ENCODE results near the gene NUFIP2.
"Not testable (repeated sequence)": the region's sequence is repeated elsewhere in the genome, so short reads cannot be mapped to it uniquely, and the experiment has no call there.

Gene NUFIP2

DNA sequence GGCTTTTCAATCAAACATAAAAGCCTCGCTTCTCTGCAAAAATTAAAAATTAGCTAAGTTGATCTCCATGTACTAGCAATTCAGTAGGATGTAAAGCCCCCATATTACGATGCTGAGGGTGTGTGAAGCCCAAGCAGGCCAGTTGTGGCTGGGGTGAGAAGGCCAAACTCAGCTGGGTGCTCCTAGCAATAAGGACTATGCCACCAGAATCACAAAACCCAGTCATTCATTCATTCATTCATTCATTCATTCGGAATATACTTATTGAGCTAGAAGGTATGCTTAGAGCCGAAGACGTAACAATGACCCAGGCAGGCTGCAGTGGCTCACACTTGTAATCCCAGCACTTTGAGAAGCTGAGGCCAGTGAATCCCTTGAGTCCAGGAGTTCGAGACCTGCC is 51.2 kb downstream of the NUFIP2 start:
- Histone ChIP-seq H3K4me3 (no peak overlapping the region), H3K27ac (no peak overlapping the region)

DNA sequence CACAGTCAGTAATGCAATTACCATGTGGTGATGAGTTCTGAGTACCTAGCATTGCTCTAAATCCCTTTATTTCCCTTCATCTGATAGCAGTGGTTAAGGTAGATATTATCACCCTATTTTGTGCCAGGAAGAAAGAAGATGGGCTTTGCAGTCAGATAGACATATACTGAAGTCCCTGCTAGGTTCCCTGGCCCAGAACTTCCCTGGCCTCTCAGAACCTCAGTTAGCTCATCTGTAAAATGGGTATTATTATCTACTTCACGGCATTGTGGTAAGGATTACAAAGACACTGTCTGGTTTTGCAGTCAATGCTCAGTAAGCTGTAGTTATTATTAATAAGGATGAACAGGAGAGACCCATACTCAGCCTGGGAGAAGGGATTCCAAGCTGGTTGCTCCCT is 51.9 kb downstream of the NUFIP2 start:
- Histone ChIP-seq H3K4me3 (no peak overlapping the region), H3K27ac (peak overlapping the region in 1 of 21 experiments; percentile 63)

- Histone ChIP-seq H3K27ac (peak overlapping the region in 13 of 21 experiments; percentile 2 to 76 (median 36)), H3K4me3 (no peak overlapping the region)
Observed at GRCh38 chr17:29240968-29241963, 52.7 kb downstream of the NUFIP2 start.

GRCh38 chr17:29240477-29240876 is 53.5 kb downstream of the NUFIP2 start:
- peak overlapping the region in 10 of 21 experiments; percentile 3 to 76 (median 39) for H3K27ac ChIP-seq

DNA sequence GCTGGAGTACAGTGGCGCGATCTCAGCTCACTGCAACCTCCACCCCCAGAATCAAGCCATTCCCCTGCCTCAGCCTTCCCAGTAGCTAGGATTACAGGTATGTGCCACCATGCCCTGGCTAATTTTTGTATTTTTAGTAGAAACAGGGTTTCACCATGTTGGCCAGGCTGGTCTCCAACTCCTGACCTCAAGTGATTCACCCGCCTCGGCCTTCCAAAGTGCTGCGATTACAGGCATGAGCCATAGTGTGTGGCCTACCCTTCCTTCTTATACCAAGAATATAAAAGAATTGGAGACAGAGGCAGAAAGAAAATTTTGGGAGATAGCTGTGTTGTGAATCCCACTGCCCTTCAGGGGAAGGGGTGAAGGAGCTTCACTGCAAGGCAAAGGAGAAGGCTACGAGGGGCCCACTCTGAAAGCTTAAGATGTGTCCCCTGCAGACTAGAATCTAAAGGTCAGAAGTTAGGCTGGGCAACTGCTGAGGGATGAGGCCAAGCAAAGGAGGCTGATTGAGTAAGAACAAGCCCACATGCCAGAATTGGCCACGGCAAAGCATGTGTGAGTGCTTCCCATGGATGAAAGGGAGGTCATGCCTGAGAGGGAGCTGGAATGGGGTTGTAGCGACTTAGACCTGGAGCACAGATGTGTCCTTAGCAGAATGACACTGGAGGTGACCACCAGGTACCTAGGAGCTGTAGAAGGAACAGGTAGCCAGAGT is 55.7 kb downstream of the NUFIP2 start:
- no peak overlapping the region for H3K4me3 ChIP-seq
- peak overlapping the region in 2 of 21 experiments; percentile 23 to 40 for H3K27ac ChIP-seq

More at GRCh38 chr17:29240477-29240876, 53.5 kb downstream of the NUFIP2 start:
- H3K4me3 ChIP-seq: no peak overlapping the region

DNA sequence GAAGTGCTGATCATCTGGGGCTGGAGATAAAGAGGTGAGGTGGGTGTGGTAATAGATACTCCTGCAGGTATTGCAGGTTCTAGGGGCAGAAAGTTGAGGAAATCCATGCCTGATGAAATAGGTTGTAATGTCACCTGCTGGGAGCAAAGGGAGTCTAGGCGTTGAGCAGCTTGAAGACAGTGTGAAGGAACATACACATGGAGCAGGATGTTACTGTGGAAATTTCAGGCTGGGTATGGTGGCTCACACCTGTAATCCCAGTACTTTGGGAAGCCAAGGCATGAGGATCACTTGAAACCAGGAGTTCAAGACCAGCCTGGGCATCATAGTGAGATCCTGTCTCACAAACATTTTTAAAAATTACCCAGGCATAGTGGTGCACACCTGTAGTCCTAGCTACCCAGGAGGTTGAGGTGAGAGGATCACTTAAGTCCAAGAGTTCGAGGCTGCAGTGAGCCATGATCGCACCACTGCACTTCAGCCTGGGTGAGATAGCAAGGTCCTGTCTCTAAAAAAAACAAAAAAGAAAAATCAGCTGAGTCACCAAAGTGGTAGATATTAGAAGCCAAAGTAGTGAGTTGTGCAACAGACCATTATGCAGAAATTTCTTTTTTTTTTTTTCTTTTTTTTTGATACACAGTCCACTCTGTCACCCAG is 56.3 kb downstream of the NUFIP2 start:
- peak overlapping the region in 1 of 21 experiments; percentile 43 for H3K27ac ChIP-seq

DNA sequence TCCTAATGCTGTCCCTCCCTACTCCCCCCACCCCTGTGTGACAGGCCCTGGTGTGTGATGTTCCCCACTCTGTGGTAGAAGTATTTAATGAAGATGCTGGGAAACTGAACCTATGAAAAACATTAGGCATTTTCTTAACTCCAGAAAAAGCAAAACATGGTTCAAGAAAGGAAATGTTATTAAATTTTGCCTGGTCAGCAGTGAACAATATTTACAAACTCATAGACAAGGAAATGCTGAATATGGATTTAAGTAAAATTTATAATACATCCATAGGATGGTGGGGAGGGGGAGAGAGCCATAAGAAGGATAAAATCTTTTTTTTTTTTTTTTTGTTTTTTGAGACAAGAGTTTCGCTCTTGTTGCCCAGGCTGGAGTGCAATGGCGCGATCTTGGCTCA is 58.0 kb downstream of the NUFIP2 start:
- Histone ChIP-seq H3K27ac (no peak overlapping the region), H3K4me3 (no peak overlapping the region)

More for the DNA sequence above, 56.3 kb downstream of the NUFIP2 start:
- no peak overlapping the region for H3K4me3 ChIP-seq

- not testable (repeated sequence) for H3K4me3 ChIP-seq, H3K27ac ChIP-seq
Observed at GRCh38 chr17:29234972-29235371, 59.0 kb downstream of the NUFIP2 start.

DNA sequence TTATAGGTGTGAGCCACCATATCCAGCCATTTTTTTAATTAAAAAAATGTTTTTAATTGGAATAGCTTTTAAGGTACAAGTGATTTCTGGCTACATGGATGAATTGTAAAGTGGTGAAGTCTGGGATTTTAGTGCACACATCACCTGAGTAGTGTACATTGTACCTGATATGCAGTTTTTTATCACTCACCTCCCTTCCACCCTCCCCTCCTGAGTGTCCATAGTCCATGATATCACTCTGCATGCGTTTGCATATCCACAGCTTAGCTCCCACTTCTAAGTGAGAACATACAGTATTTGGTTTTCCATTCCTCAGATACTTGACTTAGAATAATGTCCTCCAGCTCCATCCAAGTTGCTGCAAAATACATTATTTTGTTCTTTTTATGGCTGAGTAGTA is 60.6 kb downstream of the NUFIP2 start:
- no peak overlapping the region for H3K27ac ChIP-seq
- H3K4me3 ChIP-seq: no peak overlapping the region

- no peak overlapping the region for H3K4me3 ChIP-seq
- no peak overlapping the region for H3K27ac ChIP-seq
Observed at GRCh38 chr17:29225396-29225795, 68.6 kb downstream of the NUFIP2 start.

- H3K4me3 ChIP-seq, H3K27ac ChIP-seq: not testable (repeated sequence)
Observed at GRCh38 chr17:29221338-29221737, 72.6 kb downstream of the NUFIP2 start.

GRCh38 chr17:29219378-29220047 is 74.4 kb downstream of the NUFIP2 start:
- Histone ChIP-seq H3K4me3 (no peak overlapping the region), H3K27ac (no peak overlapping the region)

GRCh38 chr17:29216856-29217255 is 77.1 kb downstream of the NUFIP2 start:
- H3K27ac ChIP-seq: no peak overlapping the region

DNA sequence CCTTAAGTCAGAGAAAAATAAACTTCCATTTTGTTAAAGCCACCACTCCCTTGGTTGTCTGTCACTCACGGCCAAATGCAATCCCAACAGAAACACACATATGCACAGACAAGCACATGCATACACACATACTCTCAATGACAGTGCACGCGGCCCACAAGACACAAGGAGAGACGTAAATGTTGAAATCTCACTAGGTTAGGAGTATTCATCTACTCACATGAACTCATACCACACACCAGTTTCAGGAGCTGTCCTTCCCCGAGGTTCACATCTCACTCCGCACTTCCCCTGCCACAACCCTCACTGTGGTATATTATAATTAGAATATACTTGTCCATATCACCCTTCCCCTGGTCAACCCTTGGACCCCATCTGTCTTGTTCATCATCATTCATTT is 77.8 kb downstream of the NUFIP2 start:
- Histone ChIP-seq H3K27ac (no peak overlapping the region), H3K4me3 (no peak overlapping the region)

More at GRCh38 chr17:29216856-29217255, 77.1 kb downstream of the NUFIP2 start:
- H3K4me3 ChIP-seq: no peak overlapping the region

- Histone ChIP-seq H3K4me3 (no peak overlapping the region), H3K27ac (no peak overlapping the region)
Observed at GRCh38 chr17:29215717-29216116, 78.2 kb downstream of the NUFIP2 start.

DNA sequence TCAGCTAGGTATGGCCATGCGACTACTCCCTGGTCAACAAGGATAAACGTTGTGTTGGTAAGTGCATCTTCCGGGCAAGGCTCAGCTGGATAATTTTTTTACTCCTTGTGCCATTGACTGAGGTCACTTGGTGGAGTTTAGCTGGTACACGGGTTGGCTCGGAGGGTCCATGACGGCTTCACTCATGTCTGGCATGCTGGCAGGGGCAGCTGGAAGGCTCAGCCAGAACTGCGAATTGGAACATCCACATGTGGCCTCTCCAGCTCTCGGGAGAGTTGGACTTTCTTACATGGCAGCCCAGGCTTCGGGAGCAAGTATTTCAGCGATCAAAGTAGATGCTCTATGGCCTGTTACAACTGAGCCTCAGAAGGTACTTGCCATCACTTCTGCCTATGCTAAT is 78.8 kb downstream of the NUFIP2 start:
- Histone ChIP-seq H3K27ac (no peak overlapping the region), H3K4me3 (no peak overlapping the region)

DNA sequence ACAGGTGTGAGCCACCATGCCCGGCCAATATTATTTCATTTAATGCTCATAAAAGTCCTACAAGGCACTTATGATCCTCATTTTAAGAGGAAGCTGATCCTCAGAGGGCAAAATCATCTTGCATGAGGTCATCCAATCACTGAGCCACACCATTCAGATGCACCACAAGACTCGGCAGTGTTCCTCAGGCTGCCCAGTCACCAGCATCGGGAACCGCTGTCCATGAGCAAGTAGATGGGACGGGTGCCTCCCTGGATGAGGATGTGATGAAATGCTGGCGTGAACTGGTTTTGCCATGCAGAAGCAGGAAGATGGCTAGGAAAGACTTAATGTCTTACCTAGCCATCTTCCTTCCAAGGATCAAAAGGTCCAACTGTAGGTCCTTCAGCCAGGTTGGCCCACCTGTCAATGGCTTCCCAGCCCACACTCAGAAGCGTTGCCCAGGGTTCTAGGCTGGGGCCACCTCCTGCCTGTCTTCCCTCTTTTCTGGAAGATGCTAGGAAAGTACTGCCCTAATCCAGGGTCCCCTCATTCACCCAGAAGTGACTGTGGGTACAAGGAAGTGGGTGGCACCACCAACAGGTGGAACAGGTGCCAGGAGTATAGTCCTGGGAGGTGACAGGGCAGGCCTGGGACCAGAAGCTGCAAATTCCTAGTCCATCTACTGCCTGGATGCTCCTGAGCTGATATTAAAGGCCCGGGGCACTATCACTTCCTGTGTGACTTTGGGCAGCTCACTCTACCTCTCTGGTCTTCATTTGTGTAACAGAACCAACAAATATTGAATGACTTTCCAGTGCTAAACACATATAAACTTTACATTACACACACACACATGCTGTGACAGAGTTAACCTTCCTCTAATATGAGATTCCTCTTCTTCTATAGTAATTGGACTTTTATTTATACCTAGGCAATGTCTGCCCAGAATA is 79.5 kb downstream of the NUFIP2 start:
- peak overlapping the region in 3 of 21 experiments; percentile 24 to 69 (median 54) for H3K27ac ChIP-seq
- no peak overlapping the region for H3K4me3 ChIP-seq

GRCh38 chr17:29212681-29213121 is 81.2 kb downstream of the NUFIP2 start:
- Histone ChIP-seq H3K27ac (peak overlapping the region in 13 of 21 experiments; percentile 7 to 71 (median 33)), H3K4me3 (no peak overlapping the region)

Measured in skin epidermis (tissue), 12 donors.